Measurements from ENCODE around the gene DMRT3.

The DMRT3 gene

DNA sequence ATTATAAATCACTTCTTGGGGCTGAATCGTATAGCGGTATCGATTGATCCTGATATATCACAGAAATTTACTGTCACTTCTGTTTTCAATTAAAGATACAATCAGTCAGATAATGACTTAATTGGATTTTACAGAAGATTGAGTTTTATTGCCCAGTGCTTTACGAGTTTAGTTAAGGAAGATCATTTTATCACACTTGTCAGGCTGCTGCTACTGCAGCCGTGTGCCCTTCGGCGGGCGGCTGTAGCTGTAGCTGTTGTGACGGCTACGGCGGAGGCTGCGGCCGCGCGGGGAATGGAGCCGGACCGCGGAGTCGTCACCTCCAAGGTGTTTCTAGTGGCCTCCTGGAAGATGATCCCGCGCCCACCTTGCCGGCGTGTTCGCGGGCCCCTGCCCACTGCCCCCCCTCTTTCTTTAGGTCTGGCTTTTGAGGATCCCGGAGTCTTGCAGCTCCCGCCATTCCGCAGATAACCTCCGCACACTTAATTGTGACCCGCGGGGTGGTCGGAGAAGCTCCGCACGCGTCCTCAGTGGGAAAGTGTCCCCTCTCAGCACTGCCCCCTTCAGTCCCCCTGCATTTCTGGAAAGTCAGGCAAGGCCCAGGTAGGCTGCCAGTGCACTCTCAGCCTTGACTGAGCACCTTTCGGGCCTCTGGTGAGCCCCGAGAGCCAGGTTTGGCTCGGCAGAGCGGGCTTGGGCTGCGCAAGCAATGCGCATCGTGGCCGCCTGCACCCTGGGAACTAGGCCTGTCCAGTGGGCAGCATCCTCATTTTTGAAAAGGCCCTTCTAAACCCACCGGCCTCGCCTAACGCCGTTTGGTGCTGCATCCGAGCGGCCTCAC lies 6.9 kb upstream of the DMRT3 start:
- DNase-seq (ENCODE audit: low read depth, low spot score) = no peak
- no peak overlapping the region for H3K4me3 ChIP-seq (ENCODE audit: low read length)

DNA sequence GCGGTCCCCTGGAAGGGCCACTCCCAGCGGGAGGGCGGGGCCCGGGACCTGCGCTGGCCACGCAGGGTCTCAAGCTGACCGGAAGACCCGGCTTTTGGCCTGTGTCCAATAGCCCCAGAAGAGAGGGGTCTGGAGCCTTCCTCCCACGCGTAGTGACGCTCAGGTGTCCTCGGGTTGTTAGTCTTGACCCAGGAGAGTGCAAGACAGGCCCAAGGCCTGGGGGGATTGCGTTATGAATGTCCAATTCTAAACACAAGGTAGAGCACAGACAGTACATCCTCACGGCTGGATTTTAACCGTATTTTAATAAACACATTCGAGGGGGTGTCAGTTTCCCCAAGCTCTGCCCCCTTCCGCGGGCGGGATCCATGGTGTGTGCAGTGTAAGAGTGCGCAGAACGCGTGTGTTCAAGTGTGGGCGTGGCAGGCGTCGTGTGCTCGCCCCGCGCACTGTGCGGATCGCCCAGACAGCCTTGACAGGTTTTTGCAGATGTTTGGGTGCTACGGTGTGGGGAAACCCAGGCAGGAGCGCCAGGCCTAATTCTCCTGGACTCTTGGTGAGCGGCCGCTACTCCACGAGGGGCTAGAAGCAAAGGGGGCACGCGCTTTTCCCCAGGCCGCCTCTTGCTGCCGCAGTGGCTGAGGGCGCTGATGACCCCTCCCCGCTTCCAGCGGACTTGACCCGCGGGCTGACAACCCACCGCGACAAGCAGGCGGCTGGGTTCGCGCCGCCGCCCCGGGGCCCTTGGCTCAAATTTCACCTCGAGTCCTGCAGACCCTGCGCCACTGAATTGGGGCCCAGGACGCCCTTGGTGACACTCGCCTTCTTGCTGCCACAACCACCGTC lies 6.1 kb upstream of the DMRT3 start:
- no peak for DNase-seq (ENCODE audit: low read depth, low spot score)
- no peak overlapping the region for H3K4me3 ChIP-seq (ENCODE audit: low read length)

DNA sequence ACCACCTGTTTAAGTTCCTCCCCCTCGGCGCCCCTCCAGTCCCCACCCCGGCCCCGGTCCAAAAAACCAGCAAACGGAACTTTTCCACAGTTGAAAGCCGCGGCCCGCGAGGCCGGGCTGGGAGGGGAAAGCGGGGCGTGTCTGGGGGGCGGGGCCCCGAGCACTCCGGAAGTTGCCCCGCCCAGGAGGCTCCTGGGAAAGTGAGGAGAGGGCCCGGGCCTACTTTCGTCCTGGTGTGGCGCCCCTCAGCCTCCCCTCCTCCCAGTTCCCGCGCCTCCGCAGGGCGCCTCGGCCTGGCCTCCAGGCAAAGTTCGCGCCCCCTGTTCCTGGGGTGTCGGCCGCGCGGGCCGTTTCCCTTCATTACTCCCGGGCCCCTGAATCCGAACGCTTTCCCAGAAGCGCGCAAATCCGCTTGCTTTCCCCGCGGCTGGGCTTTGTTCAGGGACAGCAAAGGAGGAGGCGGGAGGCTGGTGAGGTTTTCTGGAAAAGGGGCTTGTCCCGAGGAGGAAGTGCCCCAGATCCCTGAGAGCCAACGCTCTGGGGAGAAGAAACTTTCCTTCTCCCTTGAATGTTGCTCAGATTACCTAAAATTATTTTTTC lies 4.5 kb upstream of the DMRT3 start:
- no peak for DNase-seq (ENCODE audit: low read depth, low spot score)
- H3K4me3 ChIP-seq (ENCODE audit: low read length) = no peak overlapping the region

DNA sequence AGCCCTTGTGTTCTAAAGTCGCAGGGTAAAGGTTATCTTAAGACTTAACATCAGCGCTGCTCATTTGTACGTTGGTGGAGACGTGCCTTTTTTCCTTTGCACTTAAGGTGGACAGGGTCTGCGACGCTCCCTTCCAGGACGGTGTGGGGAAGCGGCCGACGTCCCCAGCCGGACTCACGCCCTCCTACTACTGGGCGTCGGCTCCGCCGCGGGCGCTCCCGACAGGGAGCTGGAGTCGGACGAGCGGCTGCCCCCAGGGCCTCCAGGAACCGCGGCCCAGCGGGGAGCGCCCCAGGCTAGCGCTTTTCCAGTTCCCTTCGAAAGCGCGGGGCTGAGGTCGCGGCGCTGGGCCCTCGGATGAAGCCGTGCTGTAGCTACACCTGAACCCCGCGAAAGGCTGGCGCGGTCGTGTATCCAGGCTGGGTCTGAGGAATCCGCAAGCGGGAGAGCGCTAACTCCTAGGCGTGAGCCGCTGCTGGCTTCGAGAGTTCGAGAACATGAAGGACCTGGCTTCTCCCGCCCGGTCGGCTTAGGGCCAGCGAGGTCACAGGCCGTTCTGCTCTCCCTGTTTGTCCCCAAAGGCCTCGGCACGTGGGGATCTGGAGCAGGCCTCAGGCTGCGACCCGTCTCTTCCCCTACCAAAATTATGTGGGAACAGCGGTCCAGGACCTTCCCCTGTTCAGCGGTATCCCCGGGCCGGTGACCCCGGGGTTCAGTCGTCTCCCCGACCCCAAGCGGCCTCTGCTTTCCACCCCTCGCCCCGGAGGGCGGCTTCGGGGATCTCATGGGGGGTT lies 3.8 kb upstream of the DMRT3 start:
- no peak overlapping the region for H3K4me3 ChIP-seq (ENCODE audit: low read length)
- DNase-seq (ENCODE audit: low read depth, low spot score) = no peak

DNA sequence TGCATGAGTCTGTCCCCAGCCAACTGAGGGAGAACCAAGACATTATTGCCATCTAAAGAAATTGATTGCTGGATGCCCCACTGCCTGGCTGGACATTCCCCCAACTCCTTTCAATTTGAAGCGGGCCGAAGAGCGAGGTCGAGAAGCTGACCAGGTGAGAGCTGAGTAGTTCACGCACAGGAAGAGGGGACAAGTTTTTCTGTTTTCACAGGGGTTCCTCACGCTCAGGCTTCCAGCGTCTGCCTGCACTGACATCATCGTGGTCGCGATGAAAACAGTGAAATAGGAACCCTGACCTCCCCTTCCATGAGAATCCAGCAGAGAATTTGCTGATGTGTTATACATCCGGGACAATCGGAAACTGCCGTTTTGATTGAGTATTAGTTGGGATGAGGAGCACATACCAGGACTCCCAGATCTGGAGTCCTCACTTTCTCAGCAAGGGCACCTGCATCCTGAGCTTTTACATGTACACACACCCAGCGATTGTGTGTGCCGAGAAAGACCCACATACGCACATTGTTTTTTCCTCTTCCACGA lies 3.1 kb upstream of the DMRT3 start:
- DNase-seq (ENCODE audit: low read depth, low spot score) = no peak
- no peak overlapping the region for H3K4me3 ChIP-seq (ENCODE audit: low read length)

DNA sequence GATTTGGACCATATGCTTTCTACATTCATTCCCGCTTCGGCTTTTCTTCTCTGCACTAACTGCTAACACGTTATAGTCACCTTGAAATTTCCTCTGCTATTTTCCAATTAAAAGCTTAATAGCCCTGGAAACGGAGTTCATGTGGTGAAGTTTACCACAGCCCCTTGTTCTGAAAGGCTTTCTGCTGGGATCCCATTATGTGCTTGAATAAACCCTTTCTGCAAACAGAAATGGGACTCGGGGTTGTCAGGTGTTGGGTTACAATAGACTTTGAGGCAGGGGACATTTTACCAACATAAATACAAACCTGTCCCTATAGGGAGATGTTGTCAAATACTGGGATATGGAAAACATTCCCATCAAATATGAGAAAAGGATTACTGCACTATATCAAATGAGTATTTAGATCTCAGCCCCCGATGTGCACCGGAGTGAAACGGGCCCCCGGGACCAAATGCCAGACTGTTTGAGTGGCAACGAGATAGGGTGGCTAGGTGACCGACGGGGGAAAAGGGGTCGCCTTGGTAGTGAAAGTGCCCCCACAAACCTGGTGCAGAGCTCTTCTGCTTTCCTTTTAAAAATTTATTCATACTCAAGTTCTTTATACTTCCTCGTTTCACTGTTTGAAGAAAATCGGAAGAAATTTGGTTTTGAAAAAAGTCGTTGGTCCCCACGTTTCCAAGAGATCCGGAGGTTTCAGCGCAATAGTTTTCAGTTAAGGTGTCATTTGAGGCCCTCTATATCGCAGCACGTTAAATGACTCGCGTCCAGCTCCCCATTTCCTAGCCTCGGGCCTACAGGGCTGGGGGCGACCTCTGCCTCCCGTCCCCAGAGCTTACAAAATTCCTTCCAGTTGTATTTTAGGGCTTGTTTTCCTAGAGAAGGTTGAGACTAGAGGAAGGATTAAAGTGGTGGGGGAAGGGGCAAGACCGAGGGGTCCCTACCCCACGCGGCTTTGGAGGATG lies 2.1 kb upstream of the DMRT3 start:
- DNase-seq (ENCODE audit: low read depth, low spot score) = no peak
- no peak overlapping the region for H3K4me3 ChIP-seq (ENCODE audit: low read length)

DNA sequence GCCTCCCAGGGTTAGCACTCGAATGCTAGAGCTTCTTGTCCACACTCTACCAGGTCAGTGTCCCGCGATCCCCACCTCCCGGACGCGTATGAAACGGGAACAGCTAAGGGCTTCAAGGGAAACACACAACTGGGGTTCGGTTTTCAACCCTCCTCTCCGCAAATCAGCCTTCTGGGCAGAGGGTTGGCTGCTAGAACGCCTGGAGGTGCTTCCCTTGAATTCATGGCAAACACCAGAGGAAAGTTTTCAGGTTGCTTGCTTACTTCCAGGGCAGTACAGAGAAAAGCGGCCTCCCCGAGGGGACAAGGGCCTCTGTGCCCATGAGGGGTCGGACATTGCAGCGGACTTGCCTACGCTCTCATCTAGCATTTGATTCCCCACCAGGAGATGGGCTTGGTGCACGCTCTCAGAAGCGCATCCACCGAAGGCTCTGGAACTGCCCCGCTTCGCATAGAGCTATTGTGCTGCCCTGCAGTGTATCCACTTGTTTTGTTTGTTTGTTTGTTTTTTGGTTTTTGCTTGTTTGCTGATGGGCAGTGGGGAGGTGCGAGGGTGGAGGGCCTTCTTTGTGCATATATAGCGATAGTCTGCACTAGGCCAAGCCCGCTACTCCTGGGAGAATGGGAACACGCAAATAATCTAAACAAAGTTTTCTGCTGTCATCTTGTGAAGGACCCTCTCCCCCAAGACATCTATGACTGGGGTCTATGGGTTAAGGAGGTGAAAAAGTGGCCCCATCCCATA lies 1.3 kb upstream of the DMRT3 start:
- DNase-seq (ENCODE audit: low read depth, low spot score) = no peak

DNA sequence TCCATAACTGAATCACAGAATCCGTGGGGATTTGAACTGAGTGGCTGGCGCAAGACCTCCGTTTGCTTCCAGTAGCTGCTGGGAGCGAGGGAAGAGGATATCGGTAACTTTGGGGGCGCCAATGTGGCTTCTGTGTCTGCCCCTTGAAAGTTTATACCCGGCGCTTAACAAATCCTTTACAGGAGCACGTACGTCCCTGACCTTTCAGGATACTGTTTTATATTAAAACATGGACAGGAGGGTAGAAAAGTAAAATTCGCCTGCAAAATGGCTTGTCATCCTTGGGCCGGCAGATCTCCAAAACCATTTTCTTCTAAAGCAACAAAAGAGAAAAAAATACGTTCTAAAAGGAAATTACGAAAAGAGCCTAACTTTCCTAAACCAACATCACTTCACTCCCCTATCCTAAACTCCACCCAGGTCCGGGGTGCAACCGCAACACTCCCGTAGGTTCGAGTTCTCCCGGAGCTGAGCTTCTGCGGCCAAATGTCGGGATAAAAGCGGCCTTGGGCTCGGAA lies 656 bp upstream of the DMRT3 start:
- H3K4me3 ChIP-seq (ENCODE audit: low read length) = no peak overlapping the region
- no peak for DNase-seq (ENCODE audit: low read depth, low spot score)

More for the DNA sequence above, 1.3 kb upstream of the DMRT3 start:
- no peak overlapping the region for H3K4me3 ChIP-seq (ENCODE audit: low read length)

DNA sequence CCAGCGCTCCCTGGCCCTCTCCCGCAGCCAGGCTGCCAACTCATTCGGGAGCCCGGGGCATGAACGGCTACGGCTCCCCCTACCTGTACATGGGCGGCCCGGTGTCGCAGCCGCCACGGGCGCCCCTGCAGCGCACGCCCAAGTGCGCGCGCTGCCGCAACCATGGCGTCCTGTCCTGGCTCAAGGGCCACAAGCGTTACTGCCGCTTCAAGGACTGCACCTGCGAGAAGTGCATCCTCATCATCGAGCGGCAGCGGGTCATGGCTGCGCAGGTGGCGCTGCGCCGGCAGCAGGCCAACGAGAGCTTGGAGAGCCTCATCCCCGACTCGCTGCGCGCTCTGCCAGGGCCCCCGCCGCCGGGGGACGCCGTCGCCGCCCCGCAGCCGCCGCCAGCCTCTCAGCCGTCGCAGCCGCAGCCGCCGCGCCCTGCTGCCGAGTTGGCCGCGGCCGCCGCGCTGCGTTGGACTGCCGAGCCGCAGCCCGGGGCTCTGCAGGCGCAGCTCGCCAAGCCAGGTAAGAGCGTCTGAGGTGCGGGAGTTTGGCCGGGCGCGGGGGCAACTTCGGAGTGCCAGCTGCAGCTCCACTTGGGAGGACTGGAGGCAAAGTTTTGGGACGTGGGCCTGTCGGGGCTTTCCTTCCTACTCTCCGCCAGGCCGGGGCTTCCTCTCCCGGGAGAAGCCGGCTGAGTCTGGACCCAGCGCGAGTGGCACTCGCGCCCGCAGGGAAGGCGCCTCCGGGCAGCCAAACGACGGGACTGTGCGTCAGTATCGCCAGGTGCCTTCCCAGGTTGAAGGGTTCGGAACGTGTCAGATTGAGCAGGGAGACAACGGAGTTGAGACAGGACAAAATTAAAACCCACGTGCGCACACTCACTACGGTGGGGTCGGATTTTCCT lies 735 bp downstream of the DMRT3 start:
- H3K4me3 ChIP-seq (ENCODE audit: low read length) = no peak overlapping the region
- no peak for DNase-seq (ENCODE audit: low read depth, low spot score)

DNA sequence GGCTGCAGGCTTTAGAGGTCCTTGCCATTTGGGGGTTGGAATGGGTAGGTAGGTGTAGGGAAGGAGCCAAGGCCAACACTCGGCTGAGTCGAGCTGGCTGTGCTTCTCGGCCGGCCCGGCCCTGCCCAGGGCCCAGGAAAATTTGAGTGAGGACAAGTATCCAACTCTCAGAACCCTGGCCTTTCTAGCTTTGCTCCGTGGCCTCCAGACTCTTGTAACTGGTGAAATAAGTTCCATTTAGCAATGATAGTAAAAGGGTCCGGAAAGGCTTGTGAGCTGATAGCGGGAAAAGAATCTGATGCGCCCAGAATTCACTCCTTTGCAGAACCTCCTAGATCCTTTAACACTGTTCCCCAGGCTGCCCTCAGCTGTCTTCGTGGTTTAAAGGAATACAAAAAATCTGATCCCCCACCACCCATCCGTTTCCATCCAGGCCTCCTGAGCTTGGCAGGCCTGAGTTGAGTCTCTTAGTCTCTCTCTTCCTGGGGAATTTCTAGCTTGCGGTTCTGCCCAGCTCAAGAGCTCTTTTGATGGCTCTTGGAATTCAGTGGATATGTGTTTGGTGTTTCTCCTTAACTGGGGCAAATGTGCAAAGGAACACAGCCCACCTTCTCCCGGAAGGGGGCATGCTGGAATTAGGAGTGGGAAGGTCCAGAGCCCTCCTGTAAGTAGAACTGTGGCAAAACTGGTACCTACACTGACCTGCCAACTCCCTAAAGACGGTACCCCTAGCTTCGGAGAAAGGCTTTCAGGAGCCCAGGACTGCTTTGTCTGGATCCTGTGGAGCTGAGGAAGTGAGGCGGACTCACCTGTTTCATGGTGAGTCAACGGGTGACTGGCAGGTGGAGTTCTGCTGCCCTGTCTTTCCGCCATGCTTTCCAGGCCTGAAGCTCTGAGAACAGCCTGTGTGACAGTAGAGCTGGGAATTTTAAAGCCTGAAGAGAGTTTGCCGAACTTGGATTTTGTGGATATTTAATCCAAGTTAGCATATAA lies 1.7 kb downstream of the DMRT3 start:
- H3K4me3 ChIP-seq (ENCODE audit: low read length) = no peak overlapping the region
- DNase-seq (ENCODE audit: low read depth, low spot score) = no peak

DNA sequence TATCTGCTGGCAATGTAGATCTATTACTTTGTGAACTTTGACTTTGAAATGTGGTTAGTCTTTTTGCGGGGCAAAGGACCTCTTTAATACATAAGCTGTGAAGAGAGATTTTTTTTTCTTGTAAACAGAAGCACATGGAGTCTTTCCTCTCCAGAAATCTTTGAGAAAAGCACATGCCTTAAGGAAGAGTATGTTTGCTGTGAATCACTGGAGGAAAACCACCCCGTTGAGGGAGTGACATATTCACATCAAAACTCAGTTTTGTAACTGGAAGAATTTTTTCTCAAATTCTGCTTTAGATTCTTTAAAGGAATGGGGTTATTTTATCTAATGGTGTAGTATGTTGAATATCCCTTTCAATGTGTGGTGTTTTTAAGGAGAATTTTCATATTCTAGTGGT lies 3.5 kb downstream of the DMRT3 start:
- H3K4me3 ChIP-seq (ENCODE audit: low read length) = no peak overlapping the region
- no peak for DNase-seq (ENCODE audit: low read depth, low spot score)

DNA sequence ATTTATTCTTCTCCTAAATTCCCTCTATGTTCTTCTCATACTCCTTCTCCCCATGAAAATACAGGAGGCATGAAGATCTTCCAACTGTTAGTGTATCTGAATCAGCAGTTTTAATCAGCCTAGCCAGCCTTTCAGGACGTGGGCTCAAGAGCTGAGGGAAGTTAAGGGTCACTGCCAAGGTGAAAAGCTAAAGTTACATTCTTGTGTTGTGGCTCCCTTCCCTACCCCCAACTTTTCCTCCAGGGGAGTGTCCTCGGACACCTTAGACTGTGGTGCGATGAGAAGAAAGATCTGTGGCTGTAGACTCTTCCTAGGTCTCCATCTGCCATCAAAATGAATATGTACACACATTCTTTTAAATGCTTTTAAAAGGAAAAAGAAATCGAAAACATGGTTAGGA lies 4.2 kb downstream of the DMRT3 start:
- H3K4me3 ChIP-seq (ENCODE audit: low read length) = no peak overlapping the region
- no peak for DNase-seq (ENCODE audit: low read depth, low spot score)

DNA sequence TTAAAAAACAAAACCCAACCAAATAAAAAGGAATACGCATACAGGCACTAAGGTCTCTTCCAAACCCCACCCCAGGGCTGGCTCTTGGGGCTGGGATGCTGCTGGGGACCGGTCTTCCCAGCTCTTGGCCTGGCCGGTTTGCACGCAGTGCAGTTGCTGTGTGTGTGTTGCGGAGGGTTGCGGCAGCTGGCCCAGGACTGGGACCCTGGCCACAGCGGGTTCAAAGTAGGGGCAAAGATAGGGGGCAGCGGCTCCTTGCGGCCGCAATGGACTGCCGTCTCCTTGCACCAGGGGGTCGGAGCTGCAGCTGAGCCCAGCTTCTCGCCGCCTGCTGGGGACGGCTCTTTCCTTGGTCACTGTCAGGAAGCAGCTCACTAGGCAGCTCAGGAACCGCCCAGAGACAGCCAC lies 5.0 kb downstream of the DMRT3 start:
- H3K4me3 ChIP-seq (ENCODE audit: low read length) = no peak overlapping the region
- no peak for DNase-seq (ENCODE audit: low read depth, low spot score)

DNA sequence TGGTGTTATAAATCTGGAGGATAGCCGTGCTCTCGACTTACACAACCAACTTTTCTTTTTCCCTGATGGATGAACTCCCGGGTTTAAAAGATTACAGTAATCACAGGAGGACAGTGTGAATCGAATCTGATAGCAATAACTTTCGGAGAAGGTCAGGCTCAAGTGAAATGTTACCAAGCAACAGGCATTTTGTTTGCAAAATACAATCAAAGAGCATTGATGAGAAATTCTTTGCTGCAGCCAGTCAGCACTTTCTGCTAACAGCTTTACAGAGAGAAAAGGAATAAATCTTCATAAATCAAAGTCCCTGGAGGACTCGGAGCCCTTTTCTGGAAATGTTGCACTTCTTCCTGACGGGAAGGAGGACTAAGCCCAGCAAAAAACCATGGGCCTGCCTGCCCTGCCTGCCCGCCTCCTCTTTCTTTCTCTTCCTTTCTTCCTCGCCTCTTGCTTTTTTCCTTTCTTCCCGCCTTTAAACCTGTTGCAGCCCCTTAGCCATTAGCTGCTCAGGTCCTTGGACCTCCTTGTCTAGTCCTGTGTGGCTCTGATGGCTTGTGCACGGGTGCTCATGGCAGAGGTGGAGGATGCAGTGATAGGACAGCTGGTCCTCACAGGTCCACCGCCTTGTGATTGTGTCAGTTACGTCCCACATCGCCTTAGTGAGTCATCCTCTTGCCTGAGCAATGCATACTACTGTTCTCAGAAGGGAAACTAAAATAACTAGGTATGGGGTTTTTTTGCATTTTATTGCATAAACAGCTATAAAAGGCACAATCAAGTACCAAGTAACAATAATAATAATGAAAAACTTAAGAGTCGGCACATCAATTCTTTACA lies 6.2 kb downstream of the DMRT3 start:
- DNase-seq (ENCODE audit: low read depth, low spot score) = no peak
- no peak overlapping the region for H3K4me3 ChIP-seq (ENCODE audit: low read length)
